HEK293T (cell line): ENCODE results near the gene SUCLG2.

Experiments
- BHLHE40 ChIP-seq: fragments of 450-650 bp; IDR thresholded peaks from 2 replicates; pipeline ENCODE4 v1.6.1; 2016; ENCODE audit warnings: mild to moderate bottlenecking, moderate library complexity, borderline replicate concordance
- FOXK2 ChIP-seq: fragments of 450-650 bp; IDR thresholded peaks from 2 replicates; pipeline ENCODE4 v1.6.1; 2016; ENCODE audit warnings: mild to moderate bottlenecking
- HDGF ChIP-seq: fragments of 450-650 bp; IDR thresholded peaks from 2 replicates; pipeline ENCODE4 v1.6.1; 2017; ENCODE audit warnings: antibody characterized with exemption, borderline replicate concordance
- SP1 ChIP-seq: fragments of 450-650 bp; IDR thresholded peaks from 2 replicates; pipeline ENCODE4 v1.6.1; 2017
- SUZ12 ChIP-seq: fragments of 450-650 bp; IDR thresholded peaks from 2 replicates; pipeline ENCODE4 v1.6.1; 2016; ENCODE audit warnings: mild to moderate bottlenecking
- TARDBP ChIP-seq: fragments of 450-650 bp; IDR thresholded peaks from 2 replicates; pipeline ENCODE4 v1.6.1; 2016

GRCh38 chr3:67620869-67621268, 33.5 kb downstream of the SUCLG2 start:
- TF ChIP-seq SP1 (no peak), TARDBP (no peak), HDGF (no peak), SUZ12 (no peak), BHLHE40 (no peak), FOXK2 (no peak)
